HepG2 (cell line): ENCODE data around the gene DNAJC5.

Experiments
- ADNP ChIP-seq: sonication (generic); formaldehyde crosslinking; IDR thresholded peaks from 2 replicates; pipeline ENCODE4 v1.4.0; 2020; ENCODE audit warnings: missing genetic modification reagents
- MAFK ChIP-seq, 2 experiments: IDR thresholded peaks in 1 of 2; conservative IDR thresholded peaks in 1 of 2; 2 replicates each; pipeline ENCODE4 v1.6.1; 2011; ENCODE audit warnings: improper control_type of control experiment in 2 of 2, low read length in 2 of 2
- POLR2A ChIP-seq, 2 experiments: IDR thresholded peaks; 2 replicates each; pipeline ENCODE4 v1.6.1; 2011; ENCODE audit warnings: low read depth in 2 of 2, low read length in 2 of 2, mild to moderate bottlenecking in 1 of 2, moderate library complexity in 1 of 2; ENCODE audit not compliant: insufficient read depth in 1 of 2
- SP5 ChIP-seq: IDR thresholded peaks from 2 replicates; pipeline ENCODE4 v1.6.1; 2016; ENCODE audit warnings: low read depth, borderline replicate concordance
- ZBTB7A ChIP-seq: sonication (generic); formaldehyde crosslinking; IDR thresholded peaks from 2 replicates; pipeline ENCODE4 v1.8.0; 2022; ENCODE audit warnings: mild to moderate bottlenecking, missing genetic modification reagents
- ZNF546 ChIP-seq: sonication (generic); formaldehyde crosslinking; conservative IDR thresholded peaks from 2 replicates; pipeline ENCODE4 v1.8.1; 2023; ENCODE audit warnings: mild to moderate bottlenecking, missing genetic modification reagents
- ZNF678 ChIP-seq: sonication (generic); formaldehyde crosslinking; IDR thresholded peaks from 2 replicates; pipeline ENCODE4 v1.4.0; 2020; ENCODE audit warnings: mild to moderate bottlenecking, missing genetic modification reagents
- TF ChIP-seq, protein P1 (sequence below): sonication (generic); formaldehyde crosslinking; IDR thresholded peaks from 2 replicates; pipeline ENCODE4 v1.4.0; 2020; ENCODE audit warnings: missing genetic modification reagents, borderline replicate concordance
- TF ChIP-seq, protein P2 (sequence below): sonication (generic); formaldehyde crosslinking; IDR thresholded peaks from 2 replicates; pipeline ENCODE4 v1.4.0; 2020; ENCODE audit warnings: missing genetic modification reagents
- TF ChIP-seq, protein P3 (sequence below): sonication (generic); formaldehyde crosslinking; IDR thresholded peaks from 2 replicates; pipeline ENCODE4 v1.5.0; 2020; ENCODE audit warnings: mild to moderate bottlenecking, missing genetic modification reagents, moderate library complexity
- TF ChIP-seq, protein P4 (sequence below): IDR thresholded peaks from 2 replicates; pipeline ENCODE4 v1.6.1; 2016; ENCODE audit warnings: control low read depth

DNA sequence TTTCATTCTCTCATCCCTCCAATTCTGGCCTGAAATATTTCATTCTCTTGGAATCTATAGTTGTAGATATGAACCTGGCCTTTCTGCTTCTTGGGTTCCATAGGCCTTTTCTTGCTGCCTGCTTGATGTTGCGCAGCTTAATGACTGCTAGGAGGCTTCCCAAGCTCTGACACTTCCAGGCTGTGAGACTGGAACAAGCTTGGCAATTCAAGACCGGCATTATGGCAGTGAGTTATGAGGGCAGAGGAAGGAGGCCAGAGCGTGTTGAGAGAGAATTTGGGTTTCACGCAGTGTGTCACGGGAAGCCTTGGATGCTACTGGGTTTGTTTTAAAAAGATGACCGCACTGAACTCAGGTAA lies 948 bp upstream of the DNAJC5 start:
- TF ChIP-seq ADNP (CRISPR knock-in tag) (no peak), MAFK (conservative IDR thresholded peaks at IDR 0.05 in 1 of 2, IDR thresholded peaks at IDR 0.05 in 1 of 2; ENCODE audit: low read length in 2 of 2) (no peak), POLR2A (IDR thresholded peaks at IDR 0.05; ENCODE audit: insufficient read depth in 1 of 2, low read depth in 2 of 2, low read length in 2 of 2) (no peak), ZNF678 (no peak), ZNF546 (CRISPR knock-in tag) (no peak), ZBTB7A (CRISPR knock-in tag) (no peak), SP5 (CRISPR knock-in tag) (no peak)
- TF ChIP-seq, protein P1, sequence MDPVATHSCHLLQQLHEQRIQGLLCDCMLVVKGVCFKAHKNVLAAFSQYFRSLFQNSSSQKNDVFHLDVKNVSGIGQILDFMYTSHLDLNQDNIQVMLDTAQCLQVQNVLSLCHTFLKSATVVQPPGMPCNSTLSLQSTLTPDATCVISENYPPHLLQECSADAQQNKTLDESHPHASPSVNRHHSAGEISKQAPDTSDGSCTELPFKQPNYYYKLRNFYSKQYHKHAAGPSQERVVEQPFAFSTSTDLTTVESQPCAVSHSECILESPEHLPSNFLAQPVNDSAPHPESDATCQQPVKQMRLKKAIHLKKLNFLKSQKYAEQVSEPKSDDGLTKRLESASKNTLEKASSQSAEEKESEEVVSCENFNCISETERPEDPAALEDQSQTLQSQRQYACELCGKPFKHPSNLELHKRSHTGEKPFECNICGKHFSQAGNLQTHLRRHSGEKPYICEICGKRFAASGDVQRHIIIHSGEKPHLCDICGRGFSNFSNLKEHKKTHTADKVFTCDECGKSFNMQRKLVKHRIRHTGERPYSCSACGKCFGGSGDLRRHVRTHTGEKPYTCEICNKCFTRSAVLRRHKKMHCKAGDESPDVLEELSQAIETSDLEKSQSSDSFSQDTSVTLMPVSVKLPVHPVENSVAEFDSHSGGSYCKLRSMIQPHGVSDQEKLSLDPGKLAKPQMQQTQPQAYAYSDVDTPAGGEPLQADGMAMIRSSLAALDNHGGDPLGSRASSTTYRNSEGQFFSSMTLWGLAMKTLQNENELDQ (CRISPR knock-in tag): no peak
- TF ChIP-seq, protein P2, sequence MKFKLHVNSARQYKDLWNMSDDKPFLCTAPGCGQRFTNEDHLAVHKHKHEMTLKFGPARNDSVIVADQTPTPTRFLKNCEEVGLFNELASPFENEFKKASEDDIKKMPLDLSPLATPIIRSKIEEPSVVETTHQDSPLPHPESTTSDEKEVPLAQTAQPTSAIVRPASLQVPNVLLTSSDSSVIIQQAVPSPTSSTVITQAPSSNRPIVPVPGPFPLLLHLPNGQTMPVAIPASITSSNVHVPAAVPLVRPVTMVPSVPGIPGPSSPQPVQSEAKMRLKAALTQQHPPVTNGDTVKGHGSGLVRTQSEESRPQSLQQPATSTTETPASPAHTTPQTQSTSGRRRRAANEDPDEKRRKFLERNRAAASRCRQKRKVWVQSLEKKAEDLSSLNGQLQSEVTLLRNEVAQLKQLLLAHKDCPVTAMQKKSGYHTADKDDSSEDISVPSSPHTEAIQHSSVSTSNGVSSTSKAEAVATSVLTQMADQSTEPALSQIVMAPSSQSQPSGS (CRISPR knock-in tag): no peak
- TF ChIP-seq, protein P3, sequence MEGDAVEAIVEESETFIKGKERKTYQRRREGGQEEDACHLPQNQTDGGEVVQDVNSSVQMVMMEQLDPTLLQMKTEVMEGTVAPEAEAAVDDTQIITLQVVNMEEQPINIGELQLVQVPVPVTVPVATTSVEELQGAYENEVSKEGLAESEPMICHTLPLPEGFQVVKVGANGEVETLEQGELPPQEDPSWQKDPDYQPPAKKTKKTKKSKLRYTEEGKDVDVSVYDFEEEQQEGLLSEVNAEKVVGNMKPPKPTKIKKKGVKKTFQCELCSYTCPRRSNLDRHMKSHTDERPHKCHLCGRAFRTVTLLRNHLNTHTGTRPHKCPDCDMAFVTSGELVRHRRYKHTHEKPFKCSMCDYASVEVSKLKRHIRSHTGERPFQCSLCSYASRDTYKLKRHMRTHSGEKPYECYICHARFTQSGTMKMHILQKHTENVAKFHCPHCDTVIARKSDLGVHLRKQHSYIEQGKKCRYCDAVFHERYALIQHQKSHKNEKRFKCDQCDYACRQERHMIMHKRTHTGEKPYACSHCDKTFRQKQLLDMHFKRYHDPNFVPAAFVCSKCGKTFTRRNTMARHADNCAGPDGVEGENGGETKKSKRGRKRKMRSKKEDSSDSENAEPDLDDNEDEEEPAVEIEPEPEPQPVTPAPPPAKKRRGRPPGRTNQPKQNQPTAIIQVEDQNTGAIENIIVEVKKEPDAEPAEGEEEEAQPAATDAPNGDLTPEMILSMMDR: no peak
- TF ChIP-seq, protein P4, sequence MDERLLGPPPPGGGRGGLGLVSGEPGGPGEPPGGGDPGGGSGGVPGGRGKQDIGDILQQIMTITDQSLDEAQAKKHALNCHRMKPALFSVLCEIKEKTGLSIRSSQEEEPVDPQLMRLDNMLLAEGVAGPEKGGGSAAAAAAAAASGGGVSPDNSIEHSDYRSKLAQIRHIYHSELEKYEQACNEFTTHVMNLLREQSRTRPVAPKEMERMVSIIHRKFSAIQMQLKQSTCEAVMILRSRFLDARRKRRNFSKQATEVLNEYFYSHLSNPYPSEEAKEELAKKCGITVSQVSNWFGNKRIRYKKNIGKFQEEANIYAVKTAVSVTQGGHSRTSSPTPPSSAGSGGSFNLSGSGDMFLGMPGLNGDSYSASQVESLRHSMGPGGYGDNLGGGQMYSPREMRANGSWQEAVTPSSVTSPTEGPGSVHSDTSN (CRISPR knock-in tag): no peak
